VCaP (cell line): ENCODE measurements around the gene GDAP1L1.

Experiments used
- H3K27ac ChIP-seq: fragments of 450-650 bp; 2 replicates; pipeline ENCODE4 v1.5.1; 2017
- TF ChIP-seq, protein P1 (sequence below): fragments of 450-650 bp; conservative IDR thresholded peaks from 2 replicates; pipeline ENCODE4 v1.5.1; 2017; ENCODE audit warnings: mild to moderate bottlenecking, moderate library complexity

The GDAP1L1 gene

DNA sequence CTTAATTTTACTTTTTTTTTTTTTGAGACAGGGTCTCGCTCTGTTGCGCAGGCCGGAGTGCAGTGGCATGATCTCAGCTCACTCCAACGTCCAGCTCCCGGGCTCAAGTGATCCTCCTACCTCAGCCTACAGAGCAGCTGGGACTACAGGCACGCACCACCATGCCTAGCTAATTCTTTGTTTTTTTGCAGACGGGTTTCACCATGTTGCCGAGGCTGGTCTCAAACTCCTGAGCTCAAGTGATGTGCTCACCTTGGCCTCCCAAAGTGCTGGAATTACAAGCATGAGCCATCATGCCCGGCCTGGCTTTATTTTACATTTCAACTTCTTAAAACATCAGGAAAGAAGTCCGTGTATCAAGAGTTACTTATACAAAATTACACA, 42.3 kb upstream of the GDAP1L1 start:
- TF ChIP-seq, protein P1, sequence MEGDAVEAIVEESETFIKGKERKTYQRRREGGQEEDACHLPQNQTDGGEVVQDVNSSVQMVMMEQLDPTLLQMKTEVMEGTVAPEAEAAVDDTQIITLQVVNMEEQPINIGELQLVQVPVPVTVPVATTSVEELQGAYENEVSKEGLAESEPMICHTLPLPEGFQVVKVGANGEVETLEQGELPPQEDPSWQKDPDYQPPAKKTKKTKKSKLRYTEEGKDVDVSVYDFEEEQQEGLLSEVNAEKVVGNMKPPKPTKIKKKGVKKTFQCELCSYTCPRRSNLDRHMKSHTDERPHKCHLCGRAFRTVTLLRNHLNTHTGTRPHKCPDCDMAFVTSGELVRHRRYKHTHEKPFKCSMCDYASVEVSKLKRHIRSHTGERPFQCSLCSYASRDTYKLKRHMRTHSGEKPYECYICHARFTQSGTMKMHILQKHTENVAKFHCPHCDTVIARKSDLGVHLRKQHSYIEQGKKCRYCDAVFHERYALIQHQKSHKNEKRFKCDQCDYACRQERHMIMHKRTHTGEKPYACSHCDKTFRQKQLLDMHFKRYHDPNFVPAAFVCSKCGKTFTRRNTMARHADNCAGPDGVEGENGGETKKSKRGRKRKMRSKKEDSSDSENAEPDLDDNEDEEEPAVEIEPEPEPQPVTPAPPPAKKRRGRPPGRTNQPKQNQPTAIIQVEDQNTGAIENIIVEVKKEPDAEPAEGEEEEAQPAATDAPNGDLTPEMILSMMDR = no peak

GRCh38 chr20:44206132-44206531, 41.0 kb upstream of the GDAP1L1 start:
- TF ChIP-seq, protein P1 = no peak
- peak overlapping the region; percentile 86; the same call in 1 of the 2 replicates for H3K27ac ChIP-seq

More for the DNA sequence above, 42.3 kb upstream of the GDAP1L1 start:
- peak overlapping the region; percentile 86 for H3K27ac ChIP-seq

GRCh38 chr20:44207126-44207723, 39.9 kb upstream of the GDAP1L1 start:
- H3K27ac ChIP-seq = peak overlapping the region; percentile 99
- TF ChIP-seq, protein P1 = no peak

GRCh38 chr20:44208165-44208564, 38.9 kb upstream of the GDAP1L1 start:
- TF ChIP-seq, protein P1 = no peak

DNA sequence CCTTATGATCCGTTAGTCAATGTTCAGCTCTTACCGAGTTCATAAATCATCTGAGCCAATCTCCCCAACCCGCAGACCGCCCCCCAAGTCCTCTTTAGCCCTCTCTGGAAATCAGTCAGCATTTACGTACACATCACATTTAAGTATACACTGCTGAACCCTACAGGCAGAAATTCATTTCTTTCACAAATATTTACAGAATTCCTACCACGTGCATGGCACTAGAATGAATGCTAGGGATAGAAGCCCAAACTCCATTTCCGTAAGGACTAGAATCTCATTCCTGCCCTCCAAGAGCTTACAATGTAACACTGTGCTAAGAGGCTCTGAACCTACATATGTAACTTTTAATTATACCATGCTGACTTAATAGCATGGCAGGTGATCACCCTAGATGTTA, 38.3 kb upstream of the GDAP1L1 start:
- H3K27ac ChIP-seq = peak overlapping the region; percentile 99
- TF ChIP-seq, protein P1 = no peak

More at GRCh38 chr20:44208165-44208564, 38.9 kb upstream of the GDAP1L1 start:
- peak overlapping the region; percentile 99 for H3K27ac ChIP-seq

DNA sequence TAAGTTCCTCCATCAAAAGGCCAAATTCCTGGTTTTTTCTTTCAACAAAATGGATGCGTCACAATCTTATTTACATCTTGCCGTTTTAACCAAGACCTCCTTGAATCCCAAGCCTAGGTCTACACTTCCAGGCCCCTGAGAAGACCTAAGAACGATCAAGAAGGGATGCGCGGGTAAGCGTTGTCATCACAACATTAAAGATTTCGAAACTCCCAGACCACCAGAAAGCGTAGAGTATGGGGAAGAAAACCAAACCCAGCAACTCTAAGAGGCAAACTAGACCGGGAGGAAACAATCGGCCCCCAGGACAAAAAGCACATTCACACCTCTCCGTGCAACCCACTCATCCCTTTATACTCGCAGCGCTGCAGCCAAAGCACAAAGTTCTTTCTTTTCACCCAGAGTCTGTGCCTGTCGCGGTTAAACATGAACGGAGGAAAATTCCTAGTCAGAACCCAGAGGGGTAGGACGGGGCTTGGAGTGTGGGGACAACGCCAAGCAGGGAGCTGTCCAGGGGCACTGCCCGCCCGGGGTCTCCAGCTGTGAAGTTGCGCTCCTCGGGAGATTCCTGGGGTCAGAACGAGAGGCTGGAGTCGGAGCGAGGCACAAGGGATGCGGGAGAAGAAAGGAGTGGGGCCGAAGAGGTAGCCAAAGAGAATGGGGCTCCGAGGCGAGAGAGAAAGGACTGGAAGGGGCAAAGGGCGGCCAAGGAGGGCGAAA, 37.3 kb upstream of the GDAP1L1 start:
- peak overlapping the region; percentile 99 for H3K27ac ChIP-seq
- TF ChIP-seq, protein P1 = no peak

DNA sequence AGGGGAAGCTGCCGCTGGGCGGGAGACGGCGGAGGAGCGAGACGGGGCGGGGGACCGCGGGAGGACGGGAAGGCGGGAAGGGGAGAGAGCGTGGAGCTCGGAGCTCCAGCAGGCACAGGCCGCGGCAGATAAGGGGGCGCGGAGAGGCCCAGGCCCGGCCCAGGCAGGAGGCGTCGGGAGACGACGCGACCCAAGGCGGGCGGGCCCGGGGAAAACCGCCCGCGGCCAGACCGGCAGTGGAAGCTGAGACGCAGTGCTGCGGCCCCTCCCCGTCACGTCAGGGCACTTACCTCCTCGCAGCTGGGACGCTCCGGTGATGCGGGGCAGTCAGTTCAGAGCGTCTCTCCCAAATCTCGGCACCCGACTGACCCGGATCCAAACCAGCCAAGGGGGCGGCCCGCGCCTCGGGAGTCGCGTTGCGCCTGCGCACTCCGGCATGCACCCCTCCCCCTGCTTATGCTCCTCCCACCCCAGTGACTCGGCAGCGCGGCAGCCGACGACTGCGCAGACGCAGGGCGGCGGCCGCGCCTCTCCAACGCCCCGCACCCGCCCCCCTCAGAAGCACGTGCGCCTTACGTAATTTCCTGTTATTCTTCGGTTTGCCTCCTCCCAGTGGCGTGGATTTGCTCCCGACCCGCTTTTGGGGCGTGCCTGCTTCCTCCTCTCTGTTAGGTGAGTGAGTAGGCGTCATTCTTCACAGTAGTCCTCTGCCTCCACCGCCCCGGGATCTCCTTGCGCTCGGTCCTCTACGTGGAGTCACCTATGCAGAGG, 36.5 kb upstream of the GDAP1L1 start, which contains the start of gene OSER1:
TSS of gene OSER1 (minus strand) at position 366 of the 771 bp plus-strand sequence. CDS start 3,814 bp downstream, outside the sequence.
- TF ChIP-seq, protein P1 = no peak
- peak within 1 kb of the TSS; percentile 99 for H3K27ac ChIP-seq
